ENCODE measurements around the gene OR9Q1. TPM values are rescaled to one million over a fixed set of nuclear protein-coding genes. Genes with fewer than 3 reads are reported as not detected.

OR9Q1 gene, protein sequence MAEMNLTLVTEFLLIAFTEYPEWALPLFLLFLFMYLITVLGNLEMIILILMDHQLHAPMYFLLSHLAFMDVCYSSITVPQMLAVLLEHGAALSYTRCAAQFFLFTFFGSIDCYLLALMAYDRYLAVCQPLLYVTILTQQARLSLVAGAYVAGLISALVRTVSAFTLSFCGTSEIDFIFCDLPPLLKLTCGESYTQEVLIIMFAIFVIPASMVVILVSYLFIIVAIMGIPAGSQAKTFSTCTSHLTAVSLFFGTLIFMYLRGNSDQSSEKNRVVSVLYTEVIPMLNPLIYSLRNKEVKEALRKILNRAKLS
- not detected for total RNA-seq

DNA sequence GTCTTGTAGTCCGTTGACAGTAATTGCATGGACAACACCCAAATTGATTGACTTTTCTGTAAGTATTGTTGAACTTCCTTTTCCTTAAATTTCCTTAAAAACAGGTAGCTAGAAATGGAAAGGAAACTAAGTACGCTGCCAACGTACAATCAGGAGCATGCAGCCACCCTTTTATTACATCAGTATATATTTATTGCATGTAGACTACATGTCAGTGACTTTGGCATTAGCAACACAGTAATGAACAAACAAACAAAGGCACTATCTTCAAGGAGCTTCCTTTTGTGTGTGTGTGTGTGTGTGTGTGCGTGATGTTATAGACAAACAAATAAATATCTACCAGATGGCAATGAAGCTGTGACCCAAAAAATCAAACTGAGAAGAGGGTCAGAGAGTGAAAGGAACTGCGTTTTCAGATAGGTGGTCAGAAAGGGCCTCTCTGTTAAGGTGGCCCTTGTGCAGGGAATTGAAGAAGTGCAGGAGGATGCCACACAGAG is at the start of gene OR9Q1:
Gene OR9Q1 (plus strand): TSS at position 447 of the 497 bp plus-strand sequence. CDS start 155,564 bp downstream, outside the sequence.
- Histone ChIP-seq H3K4me3 (no peak within 1 kb of the TSS), H3K27me3 (replicated peaks; ENCODE audit: insufficient read depth) (no peaks in the 10 kb centered on the region), H3K9me3 (no peaks in the 10 kb centered on the region), H3K4me1 (replicated peaks) (no peaks in the 10 kb centered on the region), H3K27ac (peak within 1 kb of the TSS in 1 of 2 donors; percentile 4), H3K36me3 (no peaks in the 10 kb centered on the region)
- 73% methylated on average over 5 of the region's 5 CpGs for WGBS
- TF ChIP-seq POLR2AphosphoS5 (IDR thresholded peaks at IDR 0.05): no peak
- no peak for TF ChIP-seq POLR2A (IDR thresholded peaks at IDR 0.05)
- TF ChIP-seq, protein P1, sequence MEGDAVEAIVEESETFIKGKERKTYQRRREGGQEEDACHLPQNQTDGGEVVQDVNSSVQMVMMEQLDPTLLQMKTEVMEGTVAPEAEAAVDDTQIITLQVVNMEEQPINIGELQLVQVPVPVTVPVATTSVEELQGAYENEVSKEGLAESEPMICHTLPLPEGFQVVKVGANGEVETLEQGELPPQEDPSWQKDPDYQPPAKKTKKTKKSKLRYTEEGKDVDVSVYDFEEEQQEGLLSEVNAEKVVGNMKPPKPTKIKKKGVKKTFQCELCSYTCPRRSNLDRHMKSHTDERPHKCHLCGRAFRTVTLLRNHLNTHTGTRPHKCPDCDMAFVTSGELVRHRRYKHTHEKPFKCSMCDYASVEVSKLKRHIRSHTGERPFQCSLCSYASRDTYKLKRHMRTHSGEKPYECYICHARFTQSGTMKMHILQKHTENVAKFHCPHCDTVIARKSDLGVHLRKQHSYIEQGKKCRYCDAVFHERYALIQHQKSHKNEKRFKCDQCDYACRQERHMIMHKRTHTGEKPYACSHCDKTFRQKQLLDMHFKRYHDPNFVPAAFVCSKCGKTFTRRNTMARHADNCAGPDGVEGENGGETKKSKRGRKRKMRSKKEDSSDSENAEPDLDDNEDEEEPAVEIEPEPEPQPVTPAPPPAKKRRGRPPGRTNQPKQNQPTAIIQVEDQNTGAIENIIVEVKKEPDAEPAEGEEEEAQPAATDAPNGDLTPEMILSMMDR (IDR thresholded peaks at IDR 0.05): no peak
- no peak for DNase-seq (ENCODE audit: low spot score)
- intact Hi-C loops (cut with DNase I): no loop called here

DNA sequence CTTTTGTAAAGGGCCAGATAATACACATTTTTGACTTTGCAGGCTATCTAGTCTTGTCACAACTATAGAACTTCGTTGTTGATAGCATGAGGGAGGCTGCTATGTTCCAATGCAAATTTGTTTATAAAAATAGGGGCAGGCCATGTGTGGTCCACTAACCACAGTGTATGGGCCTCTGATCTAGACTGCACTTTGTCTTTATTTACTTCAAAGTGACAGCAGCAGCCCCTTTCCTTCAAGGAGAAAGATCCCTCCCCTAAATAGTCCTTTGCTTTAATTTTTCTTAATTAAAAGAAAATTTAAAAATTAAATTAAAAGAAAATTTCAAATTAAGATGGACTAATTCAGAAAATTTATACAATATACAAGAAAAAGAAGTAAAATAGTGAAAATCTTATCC is 49.5 kb upstream of the OR9Q1 start:
- H3K27ac ChIP-seq: no peak overlapping the region
- 59% methylated on average over 1 of the region's 1 CpG for WGBS

DNA sequence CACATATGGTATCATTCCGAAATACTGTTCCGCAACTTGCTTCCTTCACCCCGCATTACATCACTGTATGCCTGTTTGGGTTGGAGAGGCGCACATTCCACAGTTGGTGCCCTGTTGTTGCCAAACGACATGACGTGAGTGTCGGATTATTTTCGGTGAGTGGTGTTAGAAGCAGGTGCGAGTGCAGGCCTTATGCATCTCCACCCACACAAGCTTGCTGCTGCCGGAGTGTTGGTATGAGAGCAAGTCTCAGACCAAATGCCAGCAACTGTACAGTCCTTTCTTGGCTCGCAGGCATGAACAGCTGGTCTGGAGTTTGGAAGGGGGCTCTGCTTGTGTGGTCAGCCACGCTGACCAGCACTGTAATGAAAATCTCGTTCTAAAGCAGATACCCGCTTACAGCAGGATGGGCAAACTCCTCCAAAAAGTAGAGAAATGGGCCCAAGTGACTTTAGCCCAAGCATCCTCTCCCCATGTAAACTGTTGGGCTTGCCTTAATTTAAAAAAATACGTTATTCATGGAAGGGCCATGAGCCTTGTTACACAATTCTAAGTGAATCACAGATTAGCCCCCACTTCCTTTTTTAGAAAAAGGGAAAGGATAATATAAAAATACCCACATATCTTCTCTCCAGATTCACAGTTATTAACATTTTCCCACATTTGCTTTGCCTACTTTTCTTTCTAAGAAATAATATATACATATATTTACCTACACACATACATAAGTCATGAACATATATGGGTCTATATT is 48.7 kb upstream of the OR9Q1 start:
- Histone ChIP-seq H3K36me3 (no peaks in the 10 kb centered on the region), H3K4me1 (replicated peaks) (no peaks in the 10 kb centered on the region), H3K4me3 (no peak overlapping the region), H3K9me3 (no peaks in the 10 kb centered on the region), H3K27me3 (replicated peaks; ENCODE audit: insufficient read depth) (no peaks in the 10 kb centered on the region), H3K27ac (no peak overlapping the region)
- intact Hi-C loops (cut with DNase I): no loop called here
- DNase-seq (ENCODE audit: low spot score): no peak
- WGBS: 88% methylated on average over 15 of the region's 15 CpGs
- TF ChIP-seq, protein P1 (IDR thresholded peaks at IDR 0.05): no peak
- TF ChIP-seq POLR2A (IDR thresholded peaks at IDR 0.05): no peak
- no peak for TF ChIP-seq POLR2AphosphoS5 (IDR thresholded peaks at IDR 0.05)

More for the DNA sequence above, 49.5 kb upstream of the OR9Q1 start:
- Histone ChIP-seq H3K36me3 (no peaks in the 10 kb centered on the region), H3K9me3 (no peaks in the 10 kb centered on the region), H3K27me3 (replicated peaks; ENCODE audit: insufficient read depth) (no peaks in the 10 kb centered on the region), H3K4me3 (no peak overlapping the region), H3K4me1 (replicated peaks) (no peaks in the 10 kb centered on the region)
- intact Hi-C loops (cut with DNase I): no loop called here
- no peak for TF ChIP-seq POLR2AphosphoS5 (IDR thresholded peaks at IDR 0.05)
- TF ChIP-seq, protein P1 (IDR thresholded peaks at IDR 0.05): no peak
- TF ChIP-seq POLR2A (IDR thresholded peaks at IDR 0.05): no peak
- DNase-seq (ENCODE audit: low spot score): no peak

DNA sequence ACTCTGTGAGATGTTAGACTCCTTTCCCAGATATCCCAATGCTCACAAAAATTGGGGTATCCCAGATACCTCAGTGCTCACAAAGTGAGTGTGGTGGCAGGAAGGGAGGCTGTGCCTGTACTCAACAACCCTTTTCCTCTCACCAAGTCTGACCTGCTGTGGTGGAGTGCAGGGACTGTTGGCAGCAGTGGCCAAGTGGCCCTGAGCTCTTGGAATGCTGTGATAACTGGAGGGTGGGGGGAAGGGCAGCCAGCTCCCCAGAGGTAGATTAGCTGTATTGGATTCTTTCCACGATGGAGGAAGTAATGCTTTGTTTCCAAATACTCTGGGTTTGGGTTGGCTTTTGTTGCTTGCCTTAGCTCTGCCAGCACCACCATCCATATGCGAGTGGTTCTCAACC is 46.0 kb upstream of the OR9Q1 start:
- Histone ChIP-seq H3K9me3 (no peaks in the 10 kb centered on the region), H3K4me3 (no peak overlapping the region), H3K36me3 (no peaks in the 10 kb centered on the region), H3K4me1 (replicated peaks) (no peaks in the 10 kb centered on the region), H3K27me3 (replicated peaks; ENCODE audit: insufficient read depth) (no peaks in the 10 kb centered on the region), H3K27ac (no peak overlapping the region)
- TF ChIP-seq, protein P1 (IDR thresholded peaks at IDR 0.05): no peak
- no peak for TF ChIP-seq POLR2A (IDR thresholded peaks at IDR 0.05)
- TF ChIP-seq POLR2AphosphoS5 (IDR thresholded peaks at IDR 0.05): no peak
- no peak for DNase-seq (ENCODE audit: low spot score)
- 35% methylated on average over 2 of the region's 2 CpGs for WGBS
- intact Hi-C loops (cut with DNase I): no loop called here
